BLaER1 (cell line): Measurements from ENCODE around the gene CELF5.
"Not testable (repeated sequence)": the region's sequence is repeated elsewhere in the genome, so short reads cannot be mapped to it uniquely, and the experiment has no call there.

ENCODE experiments used
- H3K27ac ChIP-seq: shearing (Covaris generic); formaldehyde crosslinking; 2 replicates; pipeline ENCODE4 v1.8.1; 2022
- H3K27me3 ChIP-seq: shearing (Covaris generic); formaldehyde crosslinking; 2 replicates; pipeline ENCODE4 v1.8.1; 2022
- H3K36me3 ChIP-seq: shearing (Covaris generic); formaldehyde crosslinking; 2 replicates; pipeline ENCODE4 v1.8.1; 2022
- H3K4me1 ChIP-seq: shearing (Covaris generic); formaldehyde crosslinking; 2 replicates; pipeline ENCODE4 v1.8.1; 2022
- H3K4me2 ChIP-seq: shearing (Covaris generic); formaldehyde crosslinking; 2 replicates; pipeline ENCODE4 v1.8.1; 2022
- H3K4me3 ChIP-seq: shearing (Covaris generic); formaldehyde crosslinking; 2 replicates; pipeline ENCODE4 v1.8.1; 2022
- H3K9ac ChIP-seq: shearing (Covaris generic); formaldehyde crosslinking; 2 replicates; pipeline ENCODE4 v1.8.1; 2022
- H3K9me3 ChIP-seq: shearing (Covaris generic); formaldehyde crosslinking; 2 replicates; pipeline ENCODE4 v1.8.1; 2022
- H4K20me1 ChIP-seq: shearing (Covaris generic); formaldehyde crosslinking; 2 replicates; pipeline ENCODE4 v1.8.1; 2022
- Cebpa-rat ChIP-seq: shearing (Covaris generic); IDR thresholded peaks from 2 replicates; pipeline ENCODE4 v1.8.1; 2022

CELF5 gene

DNA sequence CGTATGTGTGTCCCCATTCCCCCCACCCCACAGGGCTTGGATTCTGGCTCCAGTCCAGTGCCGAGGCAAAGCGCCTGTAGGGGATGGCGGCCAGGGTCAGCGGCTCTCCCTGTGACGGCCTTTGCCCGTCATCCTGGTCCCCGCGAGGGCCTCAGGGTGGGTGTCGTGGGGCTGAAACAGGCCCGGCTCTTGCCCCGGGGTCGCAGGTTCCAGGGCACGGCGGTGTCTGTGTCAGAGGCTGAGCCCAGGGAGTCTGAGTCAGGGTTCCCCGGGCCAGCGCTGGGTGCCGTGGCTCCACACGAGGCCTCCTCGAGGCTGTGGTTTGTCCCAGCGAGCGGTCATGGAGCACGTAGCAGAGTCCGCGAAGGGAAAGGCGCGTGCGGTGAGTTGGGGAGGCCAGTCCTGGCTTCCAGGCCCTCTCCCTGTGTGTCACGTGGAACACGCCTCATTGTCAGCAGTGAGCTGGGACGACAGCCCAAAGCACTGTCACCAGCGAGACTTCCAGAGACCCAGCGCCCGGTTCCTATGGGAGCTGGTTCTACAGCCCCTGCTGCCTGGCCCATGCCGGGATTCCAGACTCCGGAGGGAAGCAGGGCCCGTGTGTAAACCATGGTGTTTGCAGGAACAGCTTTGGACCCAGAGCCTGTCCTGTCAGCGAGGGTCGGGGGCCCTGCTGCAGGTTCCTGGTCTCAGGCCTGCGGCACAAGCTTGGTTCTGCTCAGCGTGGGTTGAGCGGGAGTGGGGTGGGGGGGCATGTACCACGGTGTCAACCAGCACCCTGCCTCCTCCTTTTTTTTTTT, 25.4 kb upstream of the CELF5 start:
- no peak overlapping the region for H3K9ac ChIP-seq
- H4K20me1 ChIP-seq, result peaks cover 48% of the 10 kb centered on the region
- H3K27me3 ChIP-seq, result no peaks in the 10 kb centered on the region
- no peak overlapping the region for H3K4me2 ChIP-seq
- no peak for TF ChIP-seq Cebpa-rat
- H3K9me3 ChIP-seq, result no peaks in the 10 kb centered on the region
- peaks cover 96% of the 10 kb centered on the region for H3K36me3 ChIP-seq
- H3K4me1 ChIP-seq, result peaks cover 5% of the 10 kb centered on the region
- no peak overlapping the region for H3K4me3 ChIP-seq
- no peak overlapping the region for H3K27ac ChIP-seq

DNA sequence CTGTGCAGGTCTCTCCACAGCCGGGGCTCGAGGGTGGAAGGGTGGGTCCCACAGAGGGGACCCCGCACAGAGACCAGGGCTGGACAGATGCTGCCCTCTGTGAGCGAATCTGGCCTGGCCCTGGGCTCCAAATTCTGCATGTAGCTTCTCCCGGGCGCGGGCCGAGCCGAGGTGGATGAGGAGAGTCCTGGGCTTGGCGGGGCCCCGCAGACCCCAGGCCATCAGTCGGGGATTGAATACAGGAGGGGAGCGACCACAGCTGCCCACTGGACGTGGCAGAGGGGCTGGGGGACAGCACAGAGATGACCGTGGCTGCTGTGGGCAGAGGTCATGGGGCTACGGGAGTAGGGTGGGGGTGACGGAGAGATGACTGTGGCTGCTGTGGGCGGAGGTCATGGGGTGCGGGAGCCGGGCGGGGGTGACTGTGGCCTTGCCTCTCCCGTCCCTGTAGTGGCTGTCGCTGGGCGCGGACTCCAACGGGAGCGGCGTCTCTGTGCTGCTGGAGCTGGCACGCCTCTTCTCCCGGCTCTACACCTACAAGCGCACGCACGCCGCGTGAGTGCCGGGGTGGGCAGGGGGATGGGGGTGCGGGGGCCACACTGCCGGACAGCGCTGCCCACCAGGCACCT, 23.3 kb upstream of the CELF5 start:
- TF ChIP-seq Cebpa-rat, result no peak
- Histone ChIP-seq H3K4me3 (no peak overlapping the region), H3K9ac (no peak overlapping the region), H3K27me3 (no peaks in the 10 kb centered on the region), H3K9me3 (no peaks in the 10 kb centered on the region), H3K4me1 (no peaks in the 10 kb centered on the region), H3K4me2 (no peak overlapping the region), H4K20me1 (peaks cover 28% of the 10 kb centered on the region), H3K36me3 (peaks cover 93% of the 10 kb centered on the region), H3K27ac (no peak overlapping the region)

DNA sequence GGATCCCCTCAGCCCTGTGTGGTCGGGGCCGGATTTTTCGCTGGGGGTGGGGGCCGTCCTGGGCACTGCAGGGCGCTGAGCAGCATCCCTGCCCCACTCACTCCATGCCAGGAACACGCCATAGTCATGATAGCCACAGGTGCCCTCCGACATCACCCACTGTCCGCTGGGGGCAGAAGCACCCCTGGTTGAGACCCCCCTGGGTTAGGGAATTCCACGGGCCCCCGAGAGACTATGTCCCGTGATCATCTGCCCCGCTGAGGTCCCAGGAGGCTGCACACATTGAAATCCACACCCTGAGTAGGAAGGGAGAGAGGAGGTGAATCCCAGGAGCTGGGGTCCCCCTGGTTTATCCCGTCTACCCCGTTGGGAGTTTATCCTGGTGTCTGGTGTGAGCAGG, 22.6 kb upstream of the CELF5 start:
- Histone ChIP-seq H3K4me3 (no peak overlapping the region), H3K36me3 (peaks cover 93% of the 10 kb centered on the region), H3K27me3 (no peaks in the 10 kb centered on the region), H3K27ac (no peak overlapping the region), H3K4me2 (no peak overlapping the region), H3K9ac (no peak overlapping the region), H3K9me3 (no peaks in the 10 kb centered on the region), H4K20me1 (peaks cover 22% of the 10 kb centered on the region), H3K4me1 (no peaks in the 10 kb centered on the region)
- no peak for TF ChIP-seq Cebpa-rat

DNA sequence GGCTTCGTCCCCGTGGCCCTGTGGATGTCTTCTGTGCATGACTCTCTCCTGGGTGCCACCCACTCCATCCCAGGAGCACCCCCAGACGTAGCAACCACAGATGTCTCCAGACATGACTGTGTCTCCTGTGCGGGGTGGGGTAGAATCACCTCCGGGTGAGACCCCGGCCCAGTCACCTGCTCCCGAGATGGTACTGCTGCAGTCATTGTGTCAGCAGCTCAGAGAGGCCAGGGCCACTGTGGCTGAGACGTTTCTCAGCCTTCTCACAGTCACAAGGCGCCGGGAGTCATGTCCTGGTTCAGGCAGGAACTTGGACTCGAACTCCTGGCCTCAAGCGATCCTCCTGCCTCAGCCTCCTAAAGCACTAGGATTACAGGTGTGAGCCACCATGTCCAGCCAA, 22.1 kb upstream of the CELF5 start:
- Histone ChIP-seq H3K27ac (no peak overlapping the region), H3K27me3 (no peaks in the 10 kb centered on the region), H3K4me2 (no peak overlapping the region), H3K9me3 (no peaks in the 10 kb centered on the region), H3K4me1 (no peaks in the 10 kb centered on the region), H4K20me1 (peaks cover 22% of the 10 kb centered on the region), H3K9ac (no peak overlapping the region), H3K4me3 (no peak overlapping the region), H3K36me3 (peaks cover 93% of the 10 kb centered on the region)
- TF ChIP-seq Cebpa-rat, result no peak

DNA sequence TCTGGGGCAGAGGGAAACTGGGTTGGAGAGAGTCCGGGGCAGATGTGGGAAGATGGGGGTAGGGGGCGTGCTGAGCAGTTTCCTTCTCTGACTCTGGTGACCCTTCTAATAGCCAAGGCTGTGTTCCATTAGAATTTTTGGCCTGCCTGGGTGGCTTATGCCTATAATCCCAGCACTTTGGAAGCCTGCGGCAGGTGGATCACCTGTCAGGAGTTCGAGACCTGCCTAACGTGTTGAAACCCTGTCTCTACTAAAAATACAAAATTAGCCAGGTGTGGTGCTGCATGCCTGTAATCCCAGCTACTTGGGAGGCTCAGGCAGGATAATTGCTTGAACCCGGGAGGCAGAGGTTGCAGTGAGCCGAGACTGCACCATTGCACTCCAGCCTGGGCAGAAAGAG, 21.6 kb upstream of the CELF5 start:
- H3K4me1 ChIP-seq, H3K4me2 ChIP-seq, H3K9ac ChIP-seq, H3K27ac ChIP-seq, H3K4me3 ChIP-seq, H3K27me3 ChIP-seq, H3K9me3 ChIP-seq: not testable (repeated sequence)
- peaks cover 93% of the 10 kb centered on the region for H3K36me3 ChIP-seq
- peaks cover 26% of the 10 kb centered on the region for H4K20me1 ChIP-seq

DNA sequence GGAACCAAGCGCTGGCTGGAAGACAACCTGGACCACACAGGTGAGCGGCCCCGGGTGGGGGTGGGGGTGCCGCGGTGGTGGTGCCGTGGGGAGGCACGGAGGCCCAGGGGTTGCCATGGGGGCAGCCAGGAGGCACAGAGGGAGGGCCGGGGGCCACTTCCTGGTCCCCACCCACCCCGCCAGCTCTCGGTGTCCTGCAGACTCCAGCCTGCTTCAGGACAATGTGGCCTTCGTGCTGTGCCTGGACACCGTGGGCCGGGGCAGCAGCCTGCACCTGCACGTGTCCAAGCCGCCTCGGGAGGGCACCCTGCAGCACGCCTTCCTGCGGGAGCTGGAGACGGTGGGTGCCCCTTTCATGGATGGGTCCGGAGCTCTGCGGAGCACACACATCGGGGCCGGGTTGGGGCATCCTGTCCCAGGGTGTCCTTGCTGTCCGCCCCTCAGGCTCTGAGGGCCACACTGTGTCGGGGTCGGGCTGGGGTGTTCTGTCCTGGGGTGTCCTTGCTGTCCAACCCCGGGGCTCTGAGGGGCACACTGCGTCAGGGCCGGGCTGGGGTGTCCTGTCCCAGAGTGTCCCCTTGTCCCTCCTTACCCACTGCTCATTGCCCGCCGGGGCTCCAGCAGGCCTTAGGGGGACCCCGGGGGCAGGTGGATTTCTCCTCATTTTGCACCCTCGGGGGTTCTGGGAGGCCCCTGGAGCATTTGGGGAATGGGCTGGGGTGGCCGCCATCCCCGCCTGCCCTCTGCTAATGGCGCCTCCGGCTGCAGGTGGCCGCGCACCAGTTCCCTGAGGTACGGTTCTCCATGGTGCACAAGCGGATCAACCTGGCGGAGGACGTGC, 20.4 kb upstream of the CELF5 start:
- Histone ChIP-seq H3K4me2 (no peak overlapping the region), H4K20me1 (peaks cover 25% of the 10 kb centered on the region), H3K27me3 (no peaks in the 10 kb centered on the region), H3K9me3 (no peaks in the 10 kb centered on the region), H3K36me3 (peaks cover 94% of the 10 kb centered on the region), H3K4me3 (no peak overlapping the region), H3K4me1 (no peaks in the 10 kb centered on the region), H3K9ac (no peak overlapping the region), H3K27ac (no peak overlapping the region)
- TF ChIP-seq Cebpa-rat, result no peak

DNA sequence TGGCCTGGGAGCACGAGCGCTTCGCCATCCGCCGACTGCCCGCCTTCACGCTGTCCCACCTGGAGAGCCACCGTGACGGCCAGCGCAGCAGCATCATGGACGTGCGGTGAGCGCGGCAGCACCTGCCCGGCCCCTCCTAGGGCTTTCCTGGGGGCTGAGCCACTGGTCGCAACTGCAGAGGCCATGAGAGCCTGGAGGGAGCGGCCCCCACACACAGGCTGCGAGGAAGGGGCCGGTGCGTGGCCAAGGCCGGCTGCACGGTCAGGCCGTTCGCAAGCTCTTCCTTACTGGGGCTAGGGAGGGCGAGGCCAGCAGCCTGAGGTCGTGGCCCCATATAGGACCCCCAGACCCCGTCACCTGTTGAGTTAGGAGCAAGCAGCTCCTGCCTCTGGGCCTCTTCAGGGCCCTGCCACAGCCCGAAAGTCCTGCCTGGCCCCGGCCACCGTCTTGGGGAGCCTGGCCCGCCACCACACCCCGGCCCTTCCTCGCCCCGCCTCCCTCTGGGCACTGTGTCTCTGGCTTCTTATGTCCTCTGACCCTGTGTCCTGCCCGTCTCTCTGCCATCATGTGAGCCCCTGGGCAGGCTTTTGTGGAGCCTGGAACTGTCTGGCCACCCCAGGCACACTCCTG, 19.7 kb upstream of the CELF5 start:
- H3K4me1 ChIP-seq, result no peaks in the 10 kb centered on the region
- no peak for TF ChIP-seq Cebpa-rat
- H3K27me3 ChIP-seq, result no peaks in the 10 kb centered on the region
- H3K9me3 ChIP-seq, result no peaks in the 10 kb centered on the region
- no peak overlapping the region for H3K27ac ChIP-seq
- no peak overlapping the region for H3K4me3 ChIP-seq
- no peak overlapping the region for H3K4me2 ChIP-seq
- peaks cover 28% of the 10 kb centered on the region for H4K20me1 ChIP-seq
- peaks cover 96% of the 10 kb centered on the region for H3K36me3 ChIP-seq
- no peak overlapping the region for H3K9ac ChIP-seq

DNA sequence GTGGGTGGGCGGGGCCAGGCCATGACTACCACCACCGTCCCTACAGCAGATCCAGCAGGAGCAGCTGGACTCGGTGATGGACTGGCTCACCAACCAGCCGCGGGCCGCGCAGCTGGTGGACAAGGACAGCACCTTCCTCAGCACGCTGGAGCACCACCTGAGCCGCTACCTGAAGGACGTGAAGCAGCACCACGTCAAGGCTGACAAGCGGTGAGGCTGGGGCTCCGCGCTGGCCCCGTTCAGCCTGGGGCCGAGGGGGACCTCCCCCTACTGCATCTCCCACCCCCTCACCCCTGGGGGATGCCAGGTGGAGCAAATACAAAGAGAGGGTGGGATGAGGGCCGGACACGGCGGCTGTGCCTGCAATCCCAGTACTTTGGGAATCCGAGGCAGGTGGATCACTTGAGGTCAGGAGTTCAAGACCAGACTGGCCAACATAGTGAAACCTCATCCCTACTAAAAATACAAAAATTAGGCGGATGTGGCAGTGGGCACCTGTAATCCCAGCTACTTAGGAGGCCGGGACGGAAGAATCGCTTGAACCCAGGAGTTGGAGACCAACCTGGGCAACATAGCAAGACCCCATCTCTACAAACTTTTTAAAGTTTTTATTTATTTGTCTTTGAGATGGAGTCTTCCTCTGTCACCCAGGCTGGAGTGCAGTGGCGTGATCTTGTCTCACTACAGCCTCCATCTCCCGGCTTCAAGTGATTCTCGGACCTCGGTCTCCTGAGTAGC, 18.1 kb upstream of the CELF5 start:
- peaks cover 84% of the 10 kb centered on the region for H3K36me3 ChIP-seq
- H3K9ac ChIP-seq, result no peak overlapping the region
- no peak for TF ChIP-seq Cebpa-rat
- peaks cover 39% of the 10 kb centered on the region for H4K20me1 ChIP-seq
- no peaks in the 10 kb centered on the region for H3K27me3 ChIP-seq
- H3K9me3 ChIP-seq, result no peaks in the 10 kb centered on the region
- H3K4me1 ChIP-seq, result peaks cover under 1% of the 10 kb centered on the region; the same call in 1 of the 2 replicates
- no peak overlapping the region for H3K4me2 ChIP-seq
- no peak overlapping the region for H3K4me3 ChIP-seq
- no peak overlapping the region for H3K27ac ChIP-seq
